GM19240 (cell line): ENCODE data around the gene OSBP2.

Source experiments
- DNase-seq: peaks from one replicate; pipeline ENCODE4 v3.0.0; 2011; ENCODE audit warnings: low spot score; ENCODE audit not compliant: insufficient read length

The OSBP2 gene, protein sequence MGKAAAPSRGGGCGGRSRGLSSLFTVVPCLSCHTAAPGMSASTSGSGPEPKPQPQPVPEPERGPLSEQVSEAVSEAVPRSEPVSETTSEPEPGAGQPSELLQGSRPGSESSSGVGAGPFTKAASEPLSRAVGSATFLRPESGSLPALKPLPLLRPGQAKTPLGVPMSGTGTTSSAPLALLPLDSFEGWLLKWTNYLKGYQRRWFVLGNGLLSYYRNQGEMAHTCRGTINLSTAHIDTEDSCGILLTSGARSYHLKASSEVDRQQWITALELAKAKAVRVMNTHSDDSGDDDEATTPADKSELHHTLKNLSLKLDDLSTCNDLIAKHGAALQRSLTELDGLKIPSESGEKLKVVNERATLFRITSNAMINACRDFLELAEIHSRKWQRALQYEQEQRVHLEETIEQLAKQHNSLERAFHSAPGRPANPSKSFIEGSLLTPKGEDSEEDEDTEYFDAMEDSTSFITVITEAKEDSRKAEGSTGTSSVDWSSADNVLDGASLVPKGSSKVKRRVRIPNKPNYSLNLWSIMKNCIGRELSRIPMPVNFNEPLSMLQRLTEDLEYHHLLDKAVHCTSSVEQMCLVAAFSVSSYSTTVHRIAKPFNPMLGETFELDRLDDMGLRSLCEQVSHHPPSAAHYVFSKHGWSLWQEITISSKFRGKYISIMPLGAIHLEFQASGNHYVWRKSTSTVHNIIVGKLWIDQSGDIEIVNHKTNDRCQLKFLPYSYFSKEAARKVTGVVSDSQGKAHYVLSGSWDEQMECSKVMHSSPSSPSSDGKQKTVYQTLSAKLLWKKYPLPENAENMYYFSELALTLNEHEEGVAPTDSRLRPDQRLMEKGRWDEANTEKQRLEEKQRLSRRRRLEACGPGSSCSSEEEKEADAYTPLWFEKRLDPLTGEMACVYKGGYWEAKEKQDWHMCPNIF

DNA sequence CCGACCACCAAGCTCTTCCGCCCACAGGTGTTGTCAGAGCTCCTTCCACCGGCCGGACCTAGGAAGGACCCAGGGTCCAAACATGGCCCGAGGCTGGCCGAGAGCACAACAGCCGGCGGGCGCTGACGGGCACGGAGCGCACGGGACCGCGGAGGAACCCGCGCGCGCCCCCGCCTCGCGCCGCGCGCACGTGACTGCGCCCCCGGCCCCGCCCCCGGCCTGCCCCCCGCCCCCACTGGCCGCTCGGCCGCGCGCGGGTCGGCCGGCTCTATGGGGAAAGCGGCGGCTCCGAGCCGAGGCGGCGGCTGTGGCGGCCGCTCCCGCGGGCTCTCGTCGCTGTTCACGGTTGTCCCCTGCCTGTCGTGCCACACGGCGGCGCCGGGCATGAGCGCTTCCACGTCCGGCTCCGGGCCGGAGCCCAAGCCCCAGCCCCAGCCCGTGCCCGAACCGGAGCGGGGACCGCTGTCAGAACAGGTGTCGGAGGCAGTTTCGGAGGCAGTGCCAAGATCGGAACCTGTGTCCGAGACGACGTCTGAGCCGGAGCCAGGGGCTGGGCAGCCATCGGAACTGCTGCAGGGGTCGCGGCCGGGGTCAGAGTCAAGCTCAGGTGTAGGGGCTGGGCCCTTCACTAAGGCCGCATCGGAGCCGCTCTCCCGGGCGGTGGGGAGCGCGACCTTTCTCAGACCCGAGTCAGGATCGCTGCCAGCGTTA lies at the start of gene OSBP2:
TSS of gene OSBP2 (plus strand) at position 235 of the 711 bp plus-strand sequence. CDS start at position 271, 36 bp downstream.
- DNase-seq: no peak

DNA sequence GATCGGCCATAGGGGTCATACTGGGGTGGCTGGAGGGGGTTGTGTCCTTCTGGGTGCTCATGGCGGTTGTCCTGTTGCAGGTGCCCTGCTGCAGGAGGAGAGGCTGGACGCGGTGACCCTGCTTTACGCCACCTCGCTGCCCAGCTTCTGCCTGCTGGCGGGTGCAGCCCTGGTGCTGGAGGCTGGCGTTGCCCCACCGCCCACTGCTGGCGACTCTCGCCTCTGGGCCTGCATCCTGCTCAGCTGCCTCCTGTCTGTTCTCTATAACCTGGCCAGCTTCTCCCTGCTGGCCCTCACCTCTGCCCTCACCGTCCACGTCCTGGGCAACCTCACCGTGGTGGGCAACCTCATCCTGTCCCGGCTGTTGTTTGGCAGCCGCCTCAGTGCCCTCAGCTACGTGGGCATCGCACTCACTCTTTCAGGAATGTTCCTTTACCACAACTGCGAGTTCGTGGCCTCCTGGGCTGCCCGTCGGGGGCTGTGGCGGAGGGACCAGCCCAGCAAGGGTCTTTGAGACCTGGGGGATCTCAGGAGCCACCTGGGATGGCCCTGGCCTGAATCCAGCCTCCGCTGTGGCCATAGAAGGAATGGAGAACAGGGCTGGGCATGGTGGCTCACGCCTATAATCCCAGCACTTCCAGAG lies 48.0 kb upstream of the OSBP2 start:
- DNase-seq: no peak

- DNase-seq: no peak
These were observed 47.1 kb upstream of the OSBP2 start for GRCh38 chr22:30647536-30647935.

- DNase-seq: no peak
These were observed 45.8 kb upstream of the OSBP2 start for GRCh38 chr22:30648825-30649224.

DNA sequence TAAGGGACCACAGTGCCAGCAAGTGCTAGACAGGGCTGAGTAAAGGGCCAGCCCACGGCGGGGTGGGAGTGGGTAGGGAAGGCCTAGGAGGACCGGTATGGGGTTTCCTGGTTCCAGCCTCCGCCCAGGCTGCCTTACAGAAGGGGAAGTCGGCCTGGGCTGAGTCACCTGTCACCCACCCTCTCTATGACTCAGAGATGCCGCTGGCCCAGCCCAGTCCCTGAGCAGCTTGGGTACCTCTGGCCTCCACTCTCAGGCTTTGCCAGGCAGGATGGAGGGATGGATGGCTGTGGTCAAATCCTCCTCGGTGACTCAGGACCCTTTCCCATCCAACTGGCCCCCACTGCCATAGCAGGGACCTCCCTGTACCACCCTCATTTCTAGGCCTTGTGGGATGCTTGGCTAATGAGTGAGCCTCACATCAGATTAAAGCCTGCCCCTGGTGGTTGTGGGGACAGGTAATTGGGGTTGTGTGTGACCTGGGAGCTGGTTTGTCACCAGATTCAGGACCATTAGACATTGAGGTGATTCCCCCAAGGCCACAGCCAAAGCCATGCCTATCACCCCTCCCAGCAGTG lies 45.2 kb upstream of the OSBP2 start:
- peak; percentile 54 for DNase-seq

- DNase-seq: no peak
These were observed 44.1 kb upstream of the OSBP2 start for GRCh38 chr22:30650508-30651116.

GRCh38 chr22:30652852-30653251 lies 41.8 kb upstream of the OSBP2 start:
- DNase-seq: no peak

- DNase-seq: no peak
These were observed 40.3 kb upstream of the OSBP2 start for GRCh38 chr22:30654361-30654760.

DNA sequence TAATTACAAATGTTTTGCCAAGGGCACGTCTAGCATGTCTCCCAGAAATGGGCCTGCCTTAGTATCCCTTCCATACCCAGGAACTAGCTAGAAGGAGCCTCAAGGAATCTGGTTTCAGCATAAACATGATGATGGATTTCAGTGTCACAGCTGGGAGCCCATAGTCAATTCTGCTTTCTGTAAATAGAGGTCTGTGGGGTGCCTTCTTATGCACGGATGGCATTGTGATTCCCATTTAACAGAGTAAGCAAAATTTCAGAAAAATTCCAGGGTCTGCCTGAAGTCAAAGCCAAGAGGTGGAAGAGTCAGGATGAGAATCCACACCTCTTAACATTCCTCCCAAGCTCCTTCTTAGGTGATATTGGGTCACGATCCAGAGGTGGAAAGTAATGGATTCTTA lies 39.1 kb upstream of the OSBP2 start:
- DNase-seq: no peak

DNA sequence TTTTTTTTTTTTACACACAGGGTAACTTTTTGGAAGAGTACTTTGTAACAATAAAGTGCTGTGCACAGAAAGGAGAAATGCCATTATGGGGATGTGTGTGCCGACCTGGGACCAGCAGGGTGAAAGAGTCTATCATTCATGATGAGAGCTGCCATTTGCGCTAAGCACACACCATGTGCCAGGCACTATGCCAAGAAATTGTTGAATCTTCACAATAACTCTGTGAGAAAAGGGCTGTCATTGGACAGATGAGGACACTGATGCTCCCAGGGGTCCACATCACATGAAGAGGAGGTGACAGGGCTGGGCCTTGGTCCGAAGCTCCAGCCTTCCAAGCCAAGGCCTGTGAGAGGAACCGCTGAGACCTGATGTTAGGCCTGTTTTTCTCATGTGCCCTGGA lies 32.6 kb upstream of the OSBP2 start:
- DNase-seq: no peak

GRCh38 chr22:30664798-30665197 lies 29.9 kb upstream of the OSBP2 start:
- DNase-seq: no peak

DNA sequence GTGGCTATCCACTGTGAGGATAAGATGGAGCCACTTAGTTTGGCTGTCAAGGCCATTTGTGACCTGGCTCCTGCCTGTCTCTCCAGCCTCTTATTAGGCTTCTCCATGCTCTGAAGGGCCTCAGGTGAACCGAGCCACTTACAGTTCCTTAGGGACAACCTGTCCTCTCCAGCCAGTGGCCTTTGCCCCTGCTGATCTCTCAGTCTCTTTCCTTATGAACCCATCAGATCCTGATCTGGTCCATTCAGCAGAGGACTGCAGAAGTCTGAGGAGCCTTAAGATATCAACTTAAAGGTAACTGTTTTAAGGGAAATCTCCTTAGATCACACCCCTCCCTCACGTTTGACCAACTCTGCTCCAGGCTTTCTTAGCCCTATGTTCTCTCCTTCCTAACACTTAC lies 29.4 kb upstream of the OSBP2 start:
- no peak for DNase-seq

DNA sequence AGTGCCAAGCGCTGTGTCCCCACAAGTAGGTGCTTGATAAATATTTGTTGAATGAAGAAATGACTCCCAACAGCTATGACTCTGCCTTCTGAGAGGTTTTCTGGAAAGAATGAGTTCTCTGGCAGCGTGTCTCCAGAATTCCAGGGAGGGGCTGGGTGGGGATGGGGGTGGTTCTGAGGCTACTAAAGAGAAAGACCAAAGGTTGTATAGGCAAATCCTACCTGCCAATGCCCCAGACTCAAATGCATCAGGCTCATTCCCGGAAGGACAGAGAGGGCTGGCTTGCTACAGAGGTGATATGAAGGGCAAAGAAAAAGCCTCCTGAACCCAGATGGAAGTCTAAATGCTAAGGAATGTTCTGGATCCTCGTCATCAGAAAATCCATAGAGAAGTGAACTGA lies 28.9 kb upstream of the OSBP2 start:
- no peak for DNase-seq

- DNase-seq: no peak
These were observed 27.6 kb upstream of the OSBP2 start for GRCh38 chr22:30667107-30667493.

DNA sequence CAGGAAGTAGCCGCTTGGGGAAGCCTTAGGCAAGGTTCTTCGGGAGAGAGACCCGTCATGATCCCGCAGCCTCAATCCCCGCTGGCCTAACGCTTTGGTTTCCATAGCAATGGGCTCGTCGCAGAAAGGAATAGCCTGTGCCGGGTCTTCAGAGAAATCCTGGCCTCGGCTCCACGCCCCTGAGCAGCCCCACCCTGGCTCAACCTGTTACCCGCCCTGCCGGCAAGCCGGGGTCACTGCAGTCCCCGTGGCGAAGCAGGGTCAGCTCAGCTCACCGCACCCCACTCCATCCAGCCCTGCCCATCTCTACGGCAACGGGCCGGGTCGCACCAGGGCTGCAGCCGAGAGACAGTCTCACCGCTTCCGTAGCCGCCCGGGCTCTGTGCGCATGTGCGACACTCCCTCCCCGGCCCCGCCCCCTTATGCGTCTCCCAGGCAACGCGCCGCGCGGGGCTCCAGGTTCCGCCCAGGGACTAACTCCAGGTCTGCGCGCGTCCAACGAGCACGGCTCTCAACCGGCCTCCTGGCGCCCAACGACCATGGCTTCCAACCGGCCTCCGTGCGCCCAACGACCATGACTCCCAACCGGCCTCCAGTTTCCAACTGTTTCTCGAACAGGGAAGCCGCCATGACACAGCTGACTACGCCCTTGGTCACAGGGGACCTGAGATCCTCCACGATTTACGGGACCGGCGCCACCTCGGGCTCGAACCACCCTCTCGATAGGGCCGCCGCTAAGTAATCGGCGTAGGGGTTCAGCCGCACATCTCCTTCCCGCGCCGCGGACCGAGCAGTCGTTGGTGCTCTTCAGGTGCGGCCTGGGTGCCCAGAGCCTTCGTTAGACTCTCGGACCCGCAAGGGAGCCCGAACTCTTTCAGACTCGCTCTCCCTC lies 26.9 kb upstream of the OSBP2 start, which contains the start of gene DUSP18:
TSS of gene DUSP18 (minus strand) at position 382 of the 892 bp plus-strand sequence. CDS start 3,872 bp downstream, outside the sequence.
- DNase-seq: peak; percentile 99

GRCh38 chr22:30668386-30668710 lies 26.3 kb upstream of the OSBP2 start:
- no peak for DNase-seq

- DNase-seq: no peak
These were observed 23.6 kb upstream of the OSBP2 start for GRCh38 chr22:30671071-30671470.

- no peak for DNase-seq
These were observed 21.5 kb upstream of the OSBP2 start for GRCh38 chr22:30673136-30673535.

DNA sequence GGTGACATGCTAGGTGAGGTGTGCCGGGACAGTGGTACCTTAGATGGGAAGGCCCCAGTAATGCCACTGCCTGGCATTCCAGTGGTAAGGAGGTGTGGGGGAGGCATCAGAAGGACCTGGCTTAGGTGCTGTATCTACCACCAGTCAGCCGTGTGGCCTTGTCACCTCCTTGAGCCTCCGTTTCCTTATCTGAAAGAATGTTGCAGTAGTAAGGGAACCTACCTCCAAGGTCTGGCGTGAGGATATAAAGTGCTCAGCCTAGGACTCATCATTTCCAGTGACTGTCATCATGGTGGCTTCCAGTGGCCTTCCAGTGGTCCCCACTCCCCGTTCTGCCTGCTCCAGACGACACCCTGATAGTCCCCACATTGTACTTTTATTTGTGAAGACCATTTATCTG lies 20.2 kb upstream of the OSBP2 start:
- DNase-seq: no peak
